ENCODE measurements around the gene NHERF1.

The NHERF1 gene

DNA sequence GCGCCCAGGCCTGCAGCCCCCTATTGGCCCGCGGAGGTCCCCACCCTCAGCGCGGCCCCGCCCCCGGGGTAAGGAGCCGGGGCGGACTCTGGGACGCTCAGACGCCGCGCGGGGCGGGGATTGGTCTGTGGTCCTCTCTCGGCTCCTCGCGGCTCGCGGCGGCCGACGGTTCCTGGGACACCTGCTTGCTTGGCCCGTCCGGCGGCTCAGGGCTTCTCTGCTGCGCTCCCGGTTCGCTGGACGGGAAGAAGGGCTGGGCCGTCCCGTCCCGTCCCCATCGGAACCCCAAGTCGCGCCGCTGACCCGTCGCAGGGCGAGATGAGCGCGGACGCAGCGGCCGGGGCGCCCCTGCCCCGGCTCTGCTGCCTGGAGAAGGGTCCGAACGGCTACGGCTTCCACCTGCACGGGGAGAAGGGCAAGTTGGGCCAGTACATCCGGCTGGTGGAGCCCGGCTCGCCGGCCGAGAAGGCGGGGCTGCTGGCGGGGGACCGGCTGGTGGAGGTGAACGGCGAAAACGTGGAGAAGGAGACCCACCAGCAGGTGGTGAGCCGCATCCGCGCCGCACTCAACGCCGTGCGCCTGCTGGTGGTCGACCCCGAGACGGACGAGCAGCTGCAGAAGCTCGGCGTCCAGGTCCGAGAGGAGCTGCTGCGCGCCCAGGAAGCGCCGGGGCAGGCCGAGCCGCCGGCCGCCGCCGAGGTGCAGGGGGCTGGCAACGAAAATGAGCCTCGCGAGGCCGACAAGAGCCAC, at the start of gene NHERF1:
NHERF1 (plus strand) TSS at position 100 of the 750 bp plus-strand sequence; CDS start at position 319, 219 bp downstream.
- peak; percentile 95 for DNase-seq

DNA sequence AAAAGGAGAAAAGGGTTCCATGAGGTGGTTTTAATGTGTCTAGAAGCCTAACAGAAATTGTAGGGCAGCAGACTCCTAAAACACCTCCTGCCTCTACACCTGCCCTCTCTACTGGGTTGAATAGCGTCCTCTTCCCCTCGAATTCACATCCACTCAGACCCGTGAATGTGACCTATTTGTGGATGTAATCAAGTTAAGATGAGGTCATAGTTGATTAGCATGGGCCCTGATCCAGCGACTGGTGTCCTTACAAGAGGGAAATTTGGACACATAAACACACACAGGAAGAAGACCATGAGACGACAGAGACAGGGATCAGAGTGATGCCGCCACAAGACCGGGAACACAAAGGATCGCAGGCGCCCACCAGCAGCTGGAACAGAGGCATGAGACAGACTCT, 49.2 kb upstream of the NHERF1 start:
- no peak for DNase-seq

DNA sequence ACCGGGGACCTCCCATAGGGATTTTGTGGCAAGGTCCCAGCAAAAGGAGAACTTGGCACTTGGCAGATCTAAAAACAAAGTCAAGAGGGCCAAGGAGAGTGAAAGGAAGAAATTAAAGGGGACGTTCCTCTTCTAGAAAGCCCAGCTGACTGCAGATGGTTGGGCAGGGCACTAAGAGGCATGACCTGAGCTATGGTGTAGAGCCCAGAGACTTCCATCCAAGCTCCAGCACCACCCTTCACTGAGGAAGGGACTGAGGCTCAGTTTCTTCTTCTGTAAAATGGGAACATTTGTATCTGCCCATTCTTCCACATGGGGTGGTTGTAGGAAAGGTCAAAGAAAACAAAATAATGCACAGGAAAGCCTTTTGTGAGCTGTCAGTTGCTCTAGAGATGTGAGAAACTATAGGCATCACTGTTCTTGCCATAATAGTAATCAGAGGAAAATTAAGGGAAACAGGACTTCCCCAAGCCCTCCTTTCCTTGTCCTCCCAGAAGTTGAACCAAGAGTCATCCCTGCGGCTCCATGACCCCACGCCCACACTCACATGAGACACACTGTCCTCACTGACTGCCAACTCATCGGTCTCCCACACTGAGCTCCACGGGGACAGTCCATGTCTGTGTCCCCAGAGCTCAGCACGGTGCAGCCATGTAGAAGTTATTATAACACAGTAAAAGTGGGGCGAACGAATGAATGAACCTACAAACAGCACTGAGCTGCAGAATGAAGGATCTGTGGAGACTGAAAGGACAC, 46.1 kb upstream of the NHERF1 start:
- no peak for DNase-seq

DNA sequence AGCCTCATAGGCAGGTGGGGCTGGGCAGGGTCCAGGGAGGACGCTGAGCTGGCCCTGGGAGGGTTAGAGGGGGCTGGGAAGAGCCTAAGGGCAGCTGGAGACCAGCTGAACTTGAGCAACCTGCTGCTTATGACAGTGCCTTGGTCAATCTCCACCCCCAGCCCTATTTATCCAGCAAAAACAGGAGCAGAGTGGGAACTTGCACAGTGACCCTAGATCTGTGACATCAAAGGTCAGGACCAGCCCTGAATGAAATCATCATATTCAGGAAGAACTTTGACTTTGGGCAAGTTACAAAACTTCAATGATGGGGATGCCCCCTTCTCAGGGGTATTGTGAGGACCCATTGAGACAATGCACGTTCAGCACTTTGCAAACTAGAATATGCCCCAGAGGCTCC, 45.1 kb upstream of the NHERF1 start:
- DNase-seq: no peak

DNA sequence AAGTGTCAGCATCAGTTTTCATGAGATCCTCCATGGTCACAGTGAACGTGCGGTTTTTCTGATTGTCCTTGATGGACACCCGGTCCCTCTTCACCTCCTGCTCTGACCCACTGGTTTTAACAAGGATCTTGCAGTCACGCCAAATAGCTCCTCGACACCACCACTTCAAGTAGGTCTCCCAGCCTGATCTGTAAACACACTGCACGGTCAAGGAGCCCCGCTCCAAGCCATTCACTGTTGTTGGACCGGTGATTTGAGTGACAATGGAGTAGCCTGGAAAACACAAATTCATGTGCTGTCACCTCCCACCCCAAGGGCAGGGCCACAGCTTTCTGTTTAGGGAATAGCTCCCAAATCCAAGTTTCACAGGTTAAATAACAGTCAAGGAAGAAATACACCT, 43.9 kb upstream of the NHERF1 start:
- no peak for DNase-seq

DNA sequence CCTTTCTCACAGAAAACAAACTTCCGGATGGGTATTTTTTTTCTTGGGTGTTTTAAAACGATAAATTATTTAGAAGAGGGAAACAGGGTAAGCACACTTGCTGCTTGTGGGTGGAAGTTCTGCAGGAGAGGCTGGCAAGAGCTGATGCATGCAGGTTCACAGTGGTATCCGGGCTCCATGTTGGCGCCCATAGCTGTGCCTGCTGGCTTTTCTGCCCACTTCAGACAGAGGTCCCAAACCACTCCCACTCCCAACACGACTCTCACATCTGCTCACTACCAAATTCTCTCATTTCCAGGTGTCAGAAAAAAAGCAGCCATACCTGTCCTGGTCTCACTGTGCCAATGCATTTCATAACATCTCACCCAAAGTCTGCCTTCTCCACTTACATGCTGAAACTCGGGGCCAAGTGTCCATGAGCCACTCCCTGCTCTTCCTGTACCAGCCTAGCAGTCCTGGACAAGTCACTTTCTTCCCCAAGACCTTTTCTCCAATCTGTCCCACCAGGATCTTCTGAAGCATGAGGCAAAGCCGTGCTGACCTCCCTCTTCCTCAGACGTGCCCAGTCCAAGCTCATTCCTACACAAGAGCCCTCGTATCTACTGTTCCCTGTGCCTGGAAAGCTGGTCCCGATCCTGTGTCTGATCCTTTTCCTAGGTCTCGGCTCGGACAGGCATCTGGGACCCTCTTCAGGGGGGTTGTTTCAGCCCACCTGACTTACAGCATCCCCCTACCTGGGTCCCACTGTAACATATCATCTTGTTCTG, 37.2 kb upstream of the NHERF1 start:
- DNase-seq: no peak

DNA sequence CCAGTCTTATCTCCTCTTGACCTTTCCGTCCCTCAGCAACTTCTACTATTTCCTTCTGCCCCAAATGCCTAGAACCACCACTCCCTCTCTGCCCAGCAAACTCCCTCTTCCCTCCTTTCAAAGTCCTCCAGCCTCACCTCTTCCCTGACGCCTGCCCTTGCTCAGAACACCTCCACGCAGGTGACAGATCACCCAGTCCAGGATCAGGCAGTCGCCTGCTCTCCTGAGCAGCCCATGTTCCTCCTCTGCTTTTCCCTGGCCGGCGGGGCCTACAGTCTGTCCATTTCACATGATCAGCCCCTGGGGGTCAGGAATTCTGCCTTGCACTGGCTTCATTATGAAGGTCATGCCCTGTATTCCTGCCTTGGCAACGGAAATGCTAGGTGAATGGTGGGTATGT, 36.1 kb upstream of the NHERF1 start:
- DNase-seq: no peak

DNA sequence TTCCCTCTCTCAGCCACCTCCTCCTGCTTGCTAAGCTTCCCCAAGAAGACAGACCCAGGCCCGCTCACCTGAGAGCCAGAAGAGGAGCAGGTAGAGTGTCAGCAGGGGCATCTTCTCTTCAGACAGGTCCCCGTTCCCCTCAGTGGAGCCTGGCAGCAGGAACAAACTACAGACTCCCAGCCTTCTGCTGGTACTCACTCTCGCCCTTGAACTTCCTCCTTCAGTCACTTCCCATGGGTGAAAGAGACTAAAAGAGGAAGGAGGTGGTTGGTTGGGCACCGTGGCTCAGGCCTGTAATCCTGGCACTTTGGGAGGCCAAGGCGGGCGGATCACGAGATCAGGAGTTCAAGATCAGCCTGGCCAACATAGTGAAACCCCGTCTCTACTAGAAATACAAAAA, 35.7 kb upstream of the NHERF1 start, which contains the start of gene CD300LF:
CD300LF (minus strand) TSS at position 168 of the 400 bp plus-strand sequence; CDS start at position 111, 57 bp downstream.
- no peak for DNase-seq

DNA sequence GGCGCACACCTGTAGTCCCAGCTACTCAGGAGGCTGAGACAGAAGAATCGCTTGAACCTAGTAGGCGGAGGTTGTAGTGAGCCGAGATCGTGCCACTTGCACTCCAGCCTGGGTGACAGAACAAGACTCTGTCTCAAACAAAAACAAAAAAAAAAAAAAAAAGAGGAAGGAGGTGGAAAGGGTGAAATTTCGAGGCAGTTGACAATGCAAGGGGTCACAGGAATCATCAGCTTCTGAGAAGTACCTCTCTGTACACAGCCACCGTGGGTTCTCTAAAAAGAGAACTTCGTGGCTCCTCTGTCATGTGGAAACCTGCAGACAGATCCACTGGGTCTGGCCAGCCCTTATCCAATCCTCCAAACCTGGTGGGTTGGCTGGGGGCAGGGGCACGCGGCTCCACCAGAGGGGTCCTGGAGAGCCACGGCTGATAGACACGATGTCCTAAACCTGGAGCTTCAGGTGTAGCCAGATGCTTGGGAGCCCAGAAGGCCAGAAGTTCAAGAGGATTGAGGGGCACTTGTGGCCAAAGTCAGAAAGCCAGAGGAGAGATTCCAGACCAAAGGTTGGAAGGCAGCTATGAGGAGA, 35.2 kb upstream of the NHERF1 start:
- no peak for DNase-seq

DNA sequence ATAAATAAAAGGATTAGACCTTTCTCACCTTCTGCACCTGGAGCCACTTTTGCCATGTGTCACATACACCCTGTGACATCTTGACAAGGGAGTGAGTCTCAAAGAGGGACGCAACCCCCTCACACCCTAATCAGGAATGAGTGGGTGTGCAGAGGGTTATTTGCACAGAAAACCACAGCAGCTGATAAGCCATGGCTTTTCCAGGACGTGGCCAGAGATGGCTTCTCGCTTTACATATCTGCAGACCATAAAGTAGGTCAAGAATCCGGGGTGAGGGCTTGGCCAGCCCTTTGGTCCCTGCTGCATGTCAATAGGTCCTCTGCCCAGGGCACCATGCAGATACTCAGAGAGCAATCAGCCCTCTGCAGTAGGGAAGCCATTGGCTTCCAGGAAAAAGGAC, 33.3 kb upstream of the NHERF1 start:
- DNase-seq: no peak

DNA sequence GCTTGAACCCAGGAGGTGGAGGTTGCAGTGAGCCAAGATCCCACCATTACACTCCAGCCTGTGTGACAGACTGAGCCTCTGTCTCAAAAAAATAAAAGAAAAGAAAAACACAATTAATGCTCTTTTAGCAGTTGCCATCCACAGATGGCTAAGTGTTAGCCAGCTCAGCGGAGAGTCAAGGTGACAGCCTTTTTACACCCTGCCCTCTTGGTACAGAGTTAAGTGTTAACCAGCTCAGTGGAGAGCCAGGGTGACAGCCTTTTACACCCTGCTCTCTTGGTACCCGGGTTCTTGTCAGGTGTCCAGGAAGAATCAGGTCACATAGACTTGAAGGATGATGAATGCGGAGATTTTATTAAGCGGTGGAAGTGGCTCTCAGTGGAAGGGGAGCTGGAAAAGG, 27.9 kb upstream of the NHERF1 start:
- no peak for DNase-seq

DNA sequence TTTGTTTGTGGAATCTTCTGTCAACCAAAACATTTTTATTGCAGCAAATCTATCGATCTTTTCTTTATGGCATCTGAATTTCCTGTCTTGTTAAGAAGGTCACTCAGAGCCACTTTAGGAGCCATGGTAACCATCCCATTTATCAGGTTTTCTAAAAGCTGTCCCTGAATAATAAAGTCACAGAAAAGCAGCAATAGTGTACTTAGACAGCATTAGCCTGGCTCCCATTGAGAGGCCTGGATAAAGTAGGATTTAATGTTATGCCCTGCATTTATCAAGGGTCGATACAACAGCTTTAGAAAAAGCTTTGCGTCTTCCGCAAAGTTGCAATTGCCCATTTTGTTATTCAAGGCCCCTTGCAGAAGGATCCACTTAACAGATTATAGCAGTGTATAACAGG, 25.6 kb upstream of the NHERF1 start:
- no peak for DNase-seq

DNA sequence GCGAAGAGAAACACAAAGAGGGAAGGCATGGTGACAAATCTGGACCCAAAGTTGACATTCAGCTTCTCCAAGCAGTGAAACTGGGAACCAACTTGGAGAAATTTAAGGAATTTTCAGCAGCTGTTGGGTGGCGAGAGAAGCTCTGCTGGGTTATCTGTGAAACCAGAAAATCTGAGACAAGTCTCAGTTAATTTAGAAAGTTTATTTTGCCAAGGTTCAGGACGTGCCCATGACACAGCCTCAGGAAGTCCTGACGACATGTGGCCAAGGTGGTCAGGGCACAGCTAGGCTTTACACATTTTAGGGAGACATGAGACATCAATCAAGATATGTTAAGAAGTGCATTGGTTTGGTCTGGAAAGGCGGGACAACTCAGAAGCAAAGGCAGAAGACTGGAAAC, 24.5 kb upstream of the NHERF1 start:
- no peak for DNase-seq

DNA sequence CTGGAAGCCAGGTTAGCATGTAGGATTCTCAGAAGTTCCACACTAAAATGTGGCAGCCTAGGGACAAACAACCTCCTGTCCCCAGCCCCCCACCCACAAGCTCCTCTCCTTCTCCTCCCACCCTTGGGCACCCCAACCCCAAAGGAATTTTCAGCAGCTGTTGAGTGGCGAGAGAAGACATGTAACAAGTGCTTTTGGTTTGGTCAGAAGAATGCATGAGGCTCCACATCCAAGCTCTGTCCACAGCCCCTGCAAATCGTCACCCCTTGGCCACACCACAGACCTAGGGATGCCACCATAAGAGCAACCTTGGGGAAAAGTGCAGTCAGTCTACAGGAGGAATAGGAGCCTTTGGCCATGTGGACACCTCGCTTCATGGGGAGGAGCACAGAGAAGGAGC, 23.3 kb upstream of the NHERF1 start:
- DNase-seq: no peak

DNA sequence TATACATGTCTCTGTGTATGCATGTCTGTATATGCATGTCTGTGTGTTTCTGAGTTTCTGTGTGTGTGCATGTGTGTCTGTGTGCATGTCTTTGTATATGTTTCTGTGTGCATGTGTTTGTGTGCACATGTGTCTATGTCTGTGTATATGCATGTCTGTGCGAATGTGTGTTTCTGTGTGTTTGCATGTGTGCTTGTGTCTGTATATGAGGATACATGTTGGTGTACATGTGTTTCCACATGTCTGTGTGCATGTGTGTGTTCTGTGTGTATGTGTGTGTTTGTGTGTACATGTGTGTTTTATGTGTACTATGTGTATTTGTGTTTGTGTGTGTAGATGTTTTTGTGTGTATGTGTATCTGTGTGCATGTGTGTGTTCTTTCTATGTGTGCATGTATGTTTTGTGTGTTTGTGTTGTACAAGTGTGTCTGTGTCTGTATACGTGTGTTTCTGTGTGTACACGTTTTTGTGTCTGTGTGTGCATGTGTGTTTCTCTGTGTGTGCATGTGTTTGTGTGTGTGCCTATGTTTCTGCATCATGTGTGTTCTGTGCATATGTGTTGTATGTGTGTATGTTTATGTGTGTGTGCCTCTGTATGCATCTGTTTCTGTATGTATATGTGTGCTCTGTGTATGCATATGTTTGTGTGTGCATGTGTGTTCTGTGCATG, 20.3 kb upstream of the NHERF1 start:
- no peak for DNase-seq

DNA sequence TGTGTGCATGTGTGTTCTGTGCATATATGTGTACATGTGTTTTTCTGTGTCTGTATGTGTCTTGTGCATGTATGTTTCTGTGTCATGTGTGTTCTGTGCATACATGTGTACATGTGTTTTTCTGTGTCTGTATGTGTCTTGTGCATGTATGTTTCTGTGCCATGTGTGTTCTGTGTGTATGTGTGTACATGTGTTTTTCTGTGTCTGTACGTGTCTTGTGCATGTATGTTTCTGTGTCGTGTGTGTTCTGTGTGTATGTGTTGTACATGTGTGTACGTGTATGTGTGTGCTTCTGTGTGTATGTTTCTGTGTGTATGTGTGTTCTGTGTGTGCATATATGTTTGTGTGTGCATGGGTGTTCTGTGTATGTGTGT, 19.7 kb upstream of the NHERF1 start:
- DNase-seq: no peak

DNA sequence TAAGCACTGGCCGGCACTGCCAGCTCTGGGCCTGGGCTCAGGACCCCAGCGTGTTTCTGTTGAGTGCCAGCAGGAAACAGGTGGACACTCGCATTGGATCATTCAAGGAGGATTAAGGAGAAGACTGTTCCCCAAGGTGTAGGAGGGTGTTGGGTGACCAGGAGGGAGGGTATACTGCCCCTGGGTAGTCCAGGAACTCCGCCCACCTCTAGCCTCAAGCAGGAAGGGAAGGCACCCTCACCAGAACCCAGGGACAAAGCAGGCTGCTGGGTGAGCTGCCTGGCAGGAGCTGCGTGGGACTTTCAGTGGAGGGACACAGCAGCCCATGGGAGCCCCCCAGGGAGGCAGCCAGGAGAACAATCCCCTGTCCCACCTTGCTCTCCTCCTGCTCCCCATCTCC, 19.1 kb upstream of the NHERF1 start:
- no peak for DNase-seq

DNA sequence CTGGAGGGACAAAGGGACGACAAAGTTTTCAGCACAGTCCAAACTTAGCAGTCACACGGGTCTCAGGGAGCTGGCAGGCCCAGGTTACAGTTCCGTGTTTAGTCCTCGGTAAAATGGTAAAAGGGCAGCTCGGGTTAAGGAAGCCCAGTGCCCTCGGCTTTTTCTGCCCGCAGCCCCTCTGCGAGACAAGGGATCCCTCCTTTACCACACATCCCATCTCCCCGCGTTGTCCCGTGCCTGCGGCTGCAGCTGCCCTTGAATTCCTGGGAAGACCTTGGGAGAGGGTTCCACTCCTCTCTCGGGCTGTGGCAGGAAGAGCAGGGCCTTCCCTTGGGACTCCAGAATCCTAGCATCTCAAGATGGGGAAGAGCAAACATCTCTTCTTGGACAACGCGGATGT, 18.6 kb upstream of the NHERF1 start:
- no peak for DNase-seq

DNA sequence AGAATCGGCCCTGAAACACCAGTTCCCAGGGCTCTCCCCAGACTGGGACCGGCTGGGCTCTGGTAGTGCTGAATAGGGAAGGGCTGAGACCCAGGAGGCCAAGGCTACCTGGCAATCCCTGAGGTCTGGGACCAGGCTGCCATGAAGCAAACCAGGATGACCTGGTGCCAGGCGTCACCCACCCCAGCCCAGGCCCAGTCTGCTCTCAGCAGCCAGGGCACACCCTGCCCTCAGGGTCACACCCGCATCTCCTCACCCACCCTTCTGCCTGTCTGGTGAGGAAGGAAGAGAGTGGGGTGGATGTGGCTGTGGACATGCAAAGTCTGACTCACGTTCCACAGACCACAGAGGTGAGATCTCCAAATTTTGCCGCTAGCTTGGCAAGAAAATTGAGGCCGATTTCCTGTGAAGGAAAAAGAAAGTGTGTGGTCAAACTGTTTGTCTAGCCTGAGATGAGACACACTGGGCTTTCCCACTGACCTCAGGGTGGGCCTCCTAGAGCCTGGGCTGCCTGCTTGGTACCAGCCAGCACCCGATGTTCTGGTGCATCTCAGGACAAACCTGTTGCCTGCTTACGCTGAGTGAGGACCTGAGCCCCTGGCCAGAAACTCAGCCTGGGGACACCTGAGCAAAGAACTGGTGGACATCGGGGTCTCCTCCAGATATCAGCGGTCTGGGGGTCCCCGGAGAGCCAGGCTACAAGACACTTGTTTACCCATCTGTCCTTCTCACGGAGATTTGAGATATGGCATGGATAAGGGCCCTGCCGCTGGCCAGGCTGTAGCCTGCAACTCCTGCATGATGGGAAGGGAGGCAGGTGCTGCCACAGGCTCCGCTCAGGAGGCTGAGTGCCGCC, 17.7 kb upstream of the NHERF1 start:
- DNase-seq: peak; percentile 73

DNA sequence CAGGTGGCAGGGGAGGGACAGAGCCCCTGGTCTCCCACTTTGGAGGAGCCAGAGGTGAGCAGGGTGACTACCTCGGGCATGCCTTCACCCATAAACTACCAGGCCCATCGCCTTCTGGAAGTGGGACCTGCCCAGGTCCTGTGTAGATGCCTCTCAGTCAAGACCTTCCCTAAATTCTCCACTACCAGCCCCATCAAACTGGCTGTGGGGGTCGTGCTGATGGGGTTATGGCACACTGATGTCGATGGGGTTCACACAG, 17.2 kb upstream of the NHERF1 start:
- no peak for DNase-seq

DNA sequence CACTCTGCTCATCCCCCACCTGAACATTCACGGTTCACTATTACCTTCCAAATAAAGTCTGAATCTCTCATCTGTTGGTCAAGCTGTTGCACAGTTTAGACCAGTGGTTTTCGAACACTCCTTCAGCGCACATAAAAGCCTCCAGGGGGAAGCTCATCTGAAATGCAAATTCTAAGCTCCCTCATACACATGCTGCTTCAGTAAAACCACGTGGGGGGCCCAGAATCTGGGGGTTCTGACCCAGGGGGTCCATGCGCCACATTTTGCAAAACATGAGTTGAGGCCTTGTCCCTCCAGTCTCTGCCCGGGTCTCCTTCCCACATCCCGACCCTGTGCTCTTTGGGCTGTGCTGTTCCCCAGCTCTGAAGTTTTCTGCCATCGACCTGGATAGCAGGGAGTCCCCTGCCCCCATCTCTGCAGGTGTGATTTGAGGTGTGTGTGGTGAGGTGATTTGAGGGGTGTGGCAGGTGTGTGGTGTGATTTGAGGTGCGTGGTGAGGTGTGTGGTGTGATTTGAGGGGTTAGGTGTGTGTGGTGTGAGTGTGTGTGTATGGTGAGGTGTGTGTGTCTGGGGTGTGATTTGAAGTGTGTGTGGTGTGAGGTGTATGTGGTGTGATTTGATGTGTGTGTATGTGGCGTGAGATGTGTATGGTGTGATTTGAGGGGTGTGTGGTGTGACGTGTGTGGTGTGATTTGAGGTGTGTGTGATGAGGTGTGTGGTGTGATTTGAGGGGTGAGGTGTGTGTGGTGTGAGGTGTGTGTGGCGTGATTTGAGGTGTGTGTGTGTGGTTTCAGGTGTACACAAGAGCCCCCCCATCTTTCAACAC, 16.2 kb upstream of the NHERF1 start:
- no peak for DNase-seq

Measured in CD4-positive, alpha-beta T cell treated with Interleukin-12 subunit alpha and Interleukin-12 subunit beta, for 1 hour (primary cell).